ENCODE results near the gene MCC.

Gene MCC

GRCh38 chr5:113167985-113168384, 320.3 kb downstream of the MCC start:
- no peak overlapping the region for H3K4me3 ChIP-seq (ENCODE audit: low read length in 2 of 2)
- no peak overlapping the region for H3K27ac ChIP-seq (ENCODE audit: low read depth in 2 of 2, low read length in 2 of 2)

GRCh38 chr5:113166852-113167366, 321.3 kb downstream of the MCC start:
- Histone ChIP-seq H3K4me1 (ENCODE audit: control insufficient read depth in 2 of 2, insufficient read depth in 2 of 2, low read length in 2 of 2) (no peaks in the 10 kb centered on the region), H3K27me3 (ENCODE audit: control insufficient read depth in 2 of 2, insufficient read depth in 2 of 2, low read length in 2 of 2) (no peaks in the 10 kb centered on the region), H3K9me3 (ENCODE audit: control insufficient read depth in 2 of 2, low read length in 2 of 2) (no peaks in the 10 kb centered on the region), H3K4me3 (ENCODE audit: low read length in 2 of 2) (no peak overlapping the region), H3K36me3 (ENCODE audit: control insufficient read depth in 2 of 2, insufficient read depth in 2 of 2, low read length in 2 of 2) (no peaks in the 10 kb centered on the region), H3K9ac (ENCODE audit: low read depth in 1 of 2, low read length in 2 of 2) (no peak overlapping the region), H3K27ac (ENCODE audit: low read depth in 2 of 2, low read length in 2 of 2) (no peak overlapping the region)

More at GRCh38 chr5:113167985-113168384, 320.3 kb downstream of the MCC start:
- no peaks in the 10 kb centered on the region for H3K27me3 ChIP-seq (ENCODE audit: control insufficient read depth in 2 of 2, insufficient read depth in 2 of 2, low read length in 2 of 2)
- H3K4me1 ChIP-seq (ENCODE audit: control insufficient read depth in 2 of 2, insufficient read depth in 2 of 2, low read length in 2 of 2), result no peaks in the 10 kb centered on the region
- no peak overlapping the region for H3K9ac ChIP-seq (ENCODE audit: low read depth in 1 of 2, low read length in 2 of 2)
- no peaks in the 10 kb centered on the region for H3K9me3 ChIP-seq (ENCODE audit: control insufficient read depth in 2 of 2, low read length in 2 of 2)
- no peaks in the 10 kb centered on the region for H3K36me3 ChIP-seq (ENCODE audit: control insufficient read depth in 2 of 2, insufficient read depth in 2 of 2, low read length in 2 of 2)

- Histone ChIP-seq H3K27me3 (ENCODE audit: control insufficient read depth in 2 of 2, insufficient read depth in 2 of 2, low read length in 2 of 2) (no peaks in the 10 kb centered on the region), H3K4me3 (ENCODE audit: low read length in 2 of 2) (no peak overlapping the region), H3K9me3 (ENCODE audit: control insufficient read depth in 2 of 2, low read length in 2 of 2) (no peaks in the 10 kb centered on the region), H3K9ac (ENCODE audit: low read depth in 1 of 2, low read length in 2 of 2) (no peak overlapping the region), H3K4me1 (ENCODE audit: control insufficient read depth in 2 of 2, insufficient read depth in 2 of 2, low read length in 2 of 2) (no peaks in the 10 kb centered on the region), H3K36me3 (ENCODE audit: control insufficient read depth in 2 of 2, insufficient read depth in 2 of 2, low read length in 2 of 2) (no peaks in the 10 kb centered on the region), H3K27ac (ENCODE audit: low read depth in 2 of 2, low read length in 2 of 2) (no peak overlapping the region)
These were observed 322.0 kb downstream of the MCC start for GRCh38 chr5:113166261-113166660.

- H3K9ac ChIP-seq (ENCODE audit: low read depth in 1 of 2, low read length in 2 of 2), result no peak overlapping the region
- no peaks in the 10 kb centered on the region for H3K4me1 ChIP-seq (ENCODE audit: control insufficient read depth in 2 of 2, insufficient read depth in 2 of 2, low read length in 2 of 2)
- no peak overlapping the region for H3K27ac ChIP-seq (ENCODE audit: low read depth in 2 of 2, low read length in 2 of 2)
- no peak overlapping the region for H3K4me3 ChIP-seq (ENCODE audit: low read length in 2 of 2)
- H3K36me3 ChIP-seq (ENCODE audit: control insufficient read depth in 2 of 2, insufficient read depth in 2 of 2, low read length in 2 of 2), result no peaks in the 10 kb centered on the region
- no peaks in the 10 kb centered on the region for H3K9me3 ChIP-seq (ENCODE audit: control insufficient read depth in 2 of 2, low read length in 2 of 2)
- no peaks in the 10 kb centered on the region for H3K27me3 ChIP-seq (ENCODE audit: control insufficient read depth in 2 of 2, insufficient read depth in 2 of 2, low read length in 2 of 2)
These were observed 324.2 kb downstream of the MCC start for GRCh38 chr5:113164021-113164420.

GRCh38 chr5:113163328-113163727, 324.9 kb downstream of the MCC start:
- H3K27ac ChIP-seq (ENCODE audit: low read depth in 2 of 2, low read length in 2 of 2), result no peak overlapping the region
- H3K4me3 ChIP-seq (ENCODE audit: low read length in 2 of 2), result no peak overlapping the region
- H3K9ac ChIP-seq (ENCODE audit: low read depth in 1 of 2, low read length in 2 of 2), result no peak overlapping the region
- H3K27me3 ChIP-seq (ENCODE audit: control insufficient read depth in 2 of 2, insufficient read depth in 2 of 2, low read length in 2 of 2), result no peaks in the 10 kb centered on the region
- H3K4me1 ChIP-seq (ENCODE audit: control insufficient read depth in 2 of 2, insufficient read depth in 2 of 2, low read length in 2 of 2), result no peaks in the 10 kb centered on the region
- H3K9me3 ChIP-seq (ENCODE audit: control insufficient read depth in 2 of 2, low read length in 2 of 2), result no peaks in the 10 kb centered on the region
- no peaks in the 10 kb centered on the region for H3K36me3 ChIP-seq (ENCODE audit: control insufficient read depth in 2 of 2, insufficient read depth in 2 of 2, low read length in 2 of 2)

- H3K27me3 ChIP-seq (ENCODE audit: control insufficient read depth in 2 of 2, insufficient read depth in 2 of 2, low read length in 2 of 2), result no peaks in the 10 kb centered on the region
- H3K36me3 ChIP-seq (ENCODE audit: control insufficient read depth in 2 of 2, insufficient read depth in 2 of 2, low read length in 2 of 2), result no peaks in the 10 kb centered on the region
- no peak overlapping the region for H3K27ac ChIP-seq (ENCODE audit: low read depth in 2 of 2, low read length in 2 of 2)
- no peaks in the 10 kb centered on the region for H3K9me3 ChIP-seq (ENCODE audit: control insufficient read depth in 2 of 2, low read length in 2 of 2)
- H3K4me1 ChIP-seq (ENCODE audit: control insufficient read depth in 2 of 2, insufficient read depth in 2 of 2, low read length in 2 of 2), result no peaks in the 10 kb centered on the region
- H3K4me3 ChIP-seq (ENCODE audit: low read length in 2 of 2), result no peak overlapping the region
- no peak overlapping the region for H3K9ac ChIP-seq (ENCODE audit: low read depth in 1 of 2, low read length in 2 of 2)
These were observed 325.5 kb downstream of the MCC start for GRCh38 chr5:113162770-113163169.

- Histone ChIP-seq H3K4me1 (ENCODE audit: control insufficient read depth in 2 of 2, insufficient read depth in 2 of 2, low read length in 2 of 2) (no peaks in the 10 kb centered on the region), H3K4me3 (ENCODE audit: low read length in 2 of 2) (no peak overlapping the region), H3K27ac (ENCODE audit: low read depth in 2 of 2, low read length in 2 of 2) (no peak overlapping the region), H3K36me3 (ENCODE audit: control insufficient read depth in 2 of 2, insufficient read depth in 2 of 2, low read length in 2 of 2) (no peaks in the 10 kb centered on the region), H3K27me3 (ENCODE audit: control insufficient read depth in 2 of 2, insufficient read depth in 2 of 2, low read length in 2 of 2) (no peaks in the 10 kb centered on the region), H3K9me3 (ENCODE audit: control insufficient read depth in 2 of 2, low read length in 2 of 2) (no peaks in the 10 kb centered on the region), H3K9ac (ENCODE audit: low read depth in 1 of 2, low read length in 2 of 2) (no peak overlapping the region)
These were observed 326.0 kb downstream of the MCC start for GRCh38 chr5:113162208-113162607.

- no peaks in the 10 kb centered on the region for H3K4me1 ChIP-seq (ENCODE audit: control insufficient read depth in 2 of 2, insufficient read depth in 2 of 2, low read length in 2 of 2)
- H3K4me3 ChIP-seq (ENCODE audit: low read length in 2 of 2), result no peak overlapping the region
- H3K36me3 ChIP-seq (ENCODE audit: control insufficient read depth in 2 of 2, insufficient read depth in 2 of 2, low read length in 2 of 2), result no peaks in the 10 kb centered on the region
- H3K27ac ChIP-seq (ENCODE audit: low read depth in 2 of 2, low read length in 2 of 2), result no peak overlapping the region
- H3K9me3 ChIP-seq (ENCODE audit: control insufficient read depth in 2 of 2, low read length in 2 of 2), result no peaks in the 10 kb centered on the region
- H3K9ac ChIP-seq (ENCODE audit: low read depth in 1 of 2, low read length in 2 of 2), result no peak overlapping the region
- H3K27me3 ChIP-seq (ENCODE audit: control insufficient read depth in 2 of 2, insufficient read depth in 2 of 2, low read length in 2 of 2), result no peaks in the 10 kb centered on the region
These were observed 326.4 kb downstream of the MCC start for GRCh38 chr5:113161806-113162205.

- no peak overlapping the region for H3K9ac ChIP-seq (ENCODE audit: low read depth in 1 of 2, low read length in 2 of 2)
- no peak overlapping the region for H3K27ac ChIP-seq (ENCODE audit: low read depth in 2 of 2, low read length in 2 of 2)
- H3K4me3 ChIP-seq (ENCODE audit: low read length in 2 of 2), result no peak overlapping the region
- no peaks in the 10 kb centered on the region for H3K36me3 ChIP-seq (ENCODE audit: control insufficient read depth in 2 of 2, insufficient read depth in 2 of 2, low read length in 2 of 2)
- no peaks in the 10 kb centered on the region for H3K27me3 ChIP-seq (ENCODE audit: control insufficient read depth in 2 of 2, insufficient read depth in 2 of 2, low read length in 2 of 2)
- no peaks in the 10 kb centered on the region for H3K4me1 ChIP-seq (ENCODE audit: control insufficient read depth in 2 of 2, insufficient read depth in 2 of 2, low read length in 2 of 2)
- H3K9me3 ChIP-seq (ENCODE audit: control insufficient read depth in 2 of 2, low read length in 2 of 2), result no peaks in the 10 kb centered on the region
These were observed 330.4 kb downstream of the MCC start for GRCh38 chr5:113157886-113158285.

GRCh38 chr5:113156271-113156877, 331.9 kb downstream of the MCC start:
- Histone ChIP-seq H3K27ac (ENCODE audit: low read depth in 2 of 2, low read length in 2 of 2) (no peak overlapping the region), H3K4me3 (ENCODE audit: low read length in 2 of 2) (no peak overlapping the region), H3K9ac (ENCODE audit: low read depth in 1 of 2, low read length in 2 of 2) (no peak overlapping the region), H3K9me3 (ENCODE audit: control insufficient read depth in 2 of 2, low read length in 2 of 2) (no peaks in the 10 kb centered on the region), H3K36me3 (ENCODE audit: control insufficient read depth in 2 of 2, insufficient read depth in 2 of 2, low read length in 2 of 2) (no peaks in the 10 kb centered on the region), H3K4me1 (ENCODE audit: control insufficient read depth in 2 of 2, insufficient read depth in 2 of 2, low read length in 2 of 2) (no peaks in the 10 kb centered on the region), H3K27me3 (ENCODE audit: control insufficient read depth in 2 of 2, insufficient read depth in 2 of 2, low read length in 2 of 2) (no peaks in the 10 kb centered on the region)

Data from mucosa of rectum (tissue), 2 donors.